Osteoblast (primary cell): Measurements from ENCODE around the gene SLC5A9. TPM values are rescaled to one million over a fixed set of nuclear protein-coding genes. Genes with fewer than 3 reads are reported as not detected.

Experiments used
- DNase-seq: peaks from one replicate; pipeline ENCODE4 v3.0.0; 2011; ENCODE audit warnings: low spot score, mixed read lengths; ENCODE audit not compliant: insufficient read length; ENCODE audit errors: missing footprints
- H2AFZ ChIP-seq: 2 replicates; pipeline ENCODE4 v1.6.0; 2011; ENCODE audit warnings: mild to moderate bottlenecking, low read length
- H3K27ac ChIP-seq: 2 replicates; pipeline ENCODE4 v1.5.1; 2011; ENCODE audit warnings: mild to moderate bottlenecking, low read depth, low read length, moderate library complexity
- H3K27me3 ChIP-seq: 2 replicates; pipeline ENCODE4 v1.6.0; 2012; ENCODE audit warnings: mild to moderate bottlenecking, control low read depth, inconsistent platforms, low read length, moderate library complexity; ENCODE audit not compliant: insufficient read depth
- H3K36me3 ChIP-seq: 2 replicates; pipeline ENCODE4 v1.5.1; 2011; ENCODE audit warnings: mild to moderate bottlenecking, low read length, control low read depth, moderate library complexity; ENCODE audit not compliant: insufficient read depth
- H3K4me1 ChIP-seq: 2 replicates; pipeline ENCODE4 v1.5.1; 2011; ENCODE audit warnings: mild to moderate bottlenecking, low read length, control low read depth, moderate library complexity; ENCODE audit not compliant: insufficient read depth
- H3K4me2 ChIP-seq: 2 replicates; pipeline ENCODE4 v1.6.0; 2011; ENCODE audit warnings: mild to moderate bottlenecking, low read length; ENCODE audit not compliant: insufficient read depth
- H3K4me3 ChIP-seq: fragments of 200-600 bp; sonication (generic); 3 replicates; pipeline ENCODE4 v1.5.1; 2012; ENCODE audit warnings: mild to moderate bottlenecking, low read length, inconsistent platforms; ENCODE audit not compliant: insufficient read depth
- H3K79me2 ChIP-seq: 2 replicates; pipeline ENCODE4 v1.6.0; 2012; ENCODE audit warnings: mild to moderate bottlenecking, low read length, control low read depth, inconsistent platforms; ENCODE audit not compliant: insufficient read depth
- H3K9me3 ChIP-seq: 2 replicates; pipeline ENCODE4 v1.5.1; 2011; ENCODE audit warnings: low read depth, low read length, control low read depth
- H4K20me1 ChIP-seq: 2 replicates; pipeline ENCODE4 v1.6.0; 2012; ENCODE audit warnings: mild to moderate bottlenecking, low read length, control low read depth; ENCODE audit not compliant: insufficient read depth
- total RNA-seq: library from RNA; depleted of rRNA; stranded (reverse); fragments of >200 nt; gene quantifications from 2 replicates; pipeline ENCODE4 v1.2.3, GENCODE V29; 2012
- TF ChIP-seq, protein P1 (sequence below): IDR thresholded peaks from 2 replicates; pipeline ENCODE4 v1.5.1; 2011; ENCODE audit warnings: mild to moderate bottlenecking, low read depth, low read length, moderate library complexity; ENCODE audit errors: extremely low read depth

Gene SLC5A9
- total RNA-seq, 1 donor = not detected

DNA sequence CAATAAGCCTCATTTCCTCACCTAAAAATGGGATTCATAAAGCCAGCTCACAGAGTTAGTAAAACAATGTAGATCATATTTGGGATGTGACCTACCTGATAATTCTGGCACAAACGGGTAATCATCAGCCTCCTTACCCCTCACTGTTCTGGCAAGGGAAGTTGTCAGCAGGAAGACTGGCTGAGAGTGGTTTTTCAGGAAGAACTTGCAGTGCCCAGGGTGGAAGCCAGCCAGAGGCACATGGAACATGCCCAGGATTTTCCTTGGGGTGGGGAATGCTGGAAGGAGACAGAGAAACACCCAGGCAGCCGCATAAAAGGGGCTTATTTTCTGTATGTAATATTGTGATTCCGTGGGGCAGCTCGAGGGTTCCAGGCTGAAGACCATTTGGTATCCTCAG lies 7.7 kb upstream of the SLC5A9 start:
- Histone ChIP-seq H3K9me3 (no peaks in the 10 kb centered on the region), H3K4me3 (no peak overlapping the region), H4K20me1 (no peaks in the 10 kb centered on the region), H3K36me3 (no peaks in the 10 kb centered on the region), H3K4me1 (no peaks in the 10 kb centered on the region), H3K4me2 (no peak overlapping the region), H3K27me3 (no peaks in the 10 kb centered on the region), H3K79me2 (no peaks in the 10 kb centered on the region), H2AFZ (no peak overlapping the region), H3K27ac (no peak overlapping the region)
- no peak for DNase-seq
- TF ChIP-seq, protein P1, sequence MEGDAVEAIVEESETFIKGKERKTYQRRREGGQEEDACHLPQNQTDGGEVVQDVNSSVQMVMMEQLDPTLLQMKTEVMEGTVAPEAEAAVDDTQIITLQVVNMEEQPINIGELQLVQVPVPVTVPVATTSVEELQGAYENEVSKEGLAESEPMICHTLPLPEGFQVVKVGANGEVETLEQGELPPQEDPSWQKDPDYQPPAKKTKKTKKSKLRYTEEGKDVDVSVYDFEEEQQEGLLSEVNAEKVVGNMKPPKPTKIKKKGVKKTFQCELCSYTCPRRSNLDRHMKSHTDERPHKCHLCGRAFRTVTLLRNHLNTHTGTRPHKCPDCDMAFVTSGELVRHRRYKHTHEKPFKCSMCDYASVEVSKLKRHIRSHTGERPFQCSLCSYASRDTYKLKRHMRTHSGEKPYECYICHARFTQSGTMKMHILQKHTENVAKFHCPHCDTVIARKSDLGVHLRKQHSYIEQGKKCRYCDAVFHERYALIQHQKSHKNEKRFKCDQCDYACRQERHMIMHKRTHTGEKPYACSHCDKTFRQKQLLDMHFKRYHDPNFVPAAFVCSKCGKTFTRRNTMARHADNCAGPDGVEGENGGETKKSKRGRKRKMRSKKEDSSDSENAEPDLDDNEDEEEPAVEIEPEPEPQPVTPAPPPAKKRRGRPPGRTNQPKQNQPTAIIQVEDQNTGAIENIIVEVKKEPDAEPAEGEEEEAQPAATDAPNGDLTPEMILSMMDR = no peak

DNA sequence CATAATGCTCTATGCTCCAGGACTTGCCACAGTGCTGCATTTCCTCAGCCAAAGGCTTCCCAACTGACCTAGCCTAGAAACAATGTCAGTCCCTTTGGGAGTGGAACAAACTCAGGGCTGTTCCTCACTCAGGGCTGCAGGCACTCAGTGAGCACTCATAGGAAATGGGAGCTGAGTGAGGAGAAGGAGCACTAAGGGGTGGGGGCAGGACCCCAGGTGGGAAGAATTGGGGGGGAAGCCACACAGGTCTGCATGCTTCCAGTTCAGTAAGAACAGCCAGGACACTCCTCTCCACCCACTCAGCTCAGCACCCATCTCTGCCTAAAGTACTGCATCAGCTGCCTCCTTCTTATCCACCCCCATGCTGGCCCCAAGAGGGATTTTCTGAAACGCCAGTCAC lies 7.3 kb upstream of the SLC5A9 start:
- Histone ChIP-seq H3K79me2 (no peaks in the 10 kb centered on the region), H4K20me1 (no peaks in the 10 kb centered on the region), H3K4me2 (no peak overlapping the region), H3K27ac (no peak overlapping the region), H3K36me3 (no peaks in the 10 kb centered on the region), H3K4me3 (no peak overlapping the region), H2AFZ (no peak overlapping the region), H3K27me3 (no peaks in the 10 kb centered on the region), H3K9me3 (no peaks in the 10 kb centered on the region), H3K4me1 (no peaks in the 10 kb centered on the region)
- no peak for DNase-seq
- TF ChIP-seq, protein P1 = no peak

DNA sequence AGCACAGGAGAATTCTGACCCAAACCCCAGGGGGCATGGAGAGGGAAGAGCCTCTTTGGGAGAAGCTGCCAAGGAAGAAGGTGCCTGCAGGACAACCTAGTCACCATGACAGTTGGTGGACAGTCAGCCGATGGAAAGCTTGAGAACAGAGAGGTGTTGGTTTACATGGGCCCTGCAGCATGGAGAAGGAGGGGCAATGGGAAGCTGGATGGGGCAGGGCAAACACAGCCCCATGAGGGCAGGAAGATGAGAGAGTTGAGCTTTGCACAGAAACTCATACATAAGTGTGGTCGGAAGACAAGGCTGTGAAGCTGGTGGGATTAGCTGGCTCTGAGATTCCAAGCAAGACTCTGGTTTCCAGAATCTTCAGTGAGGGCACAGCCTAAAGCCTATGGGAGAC lies 6.6 kb upstream of the SLC5A9 start:
- H3K36me3 ChIP-seq = no peaks in the 10 kb centered on the region
- no peaks in the 10 kb centered on the region for H3K9me3 ChIP-seq
- H3K79me2 ChIP-seq = no peaks in the 10 kb centered on the region
- H3K4me3 ChIP-seq = no peak overlapping the region
- no peak overlapping the region for H3K4me2 ChIP-seq
- TF ChIP-seq, protein P1 = no peak
- no peak overlapping the region for H2AFZ ChIP-seq
- H3K4me1 ChIP-seq = no peaks in the 10 kb centered on the region
- no peak overlapping the region for H3K27ac ChIP-seq
- no peaks in the 10 kb centered on the region for H4K20me1 ChIP-seq
- no peaks in the 10 kb centered on the region for H3K27me3 ChIP-seq
- DNase-seq = no peak

DNA sequence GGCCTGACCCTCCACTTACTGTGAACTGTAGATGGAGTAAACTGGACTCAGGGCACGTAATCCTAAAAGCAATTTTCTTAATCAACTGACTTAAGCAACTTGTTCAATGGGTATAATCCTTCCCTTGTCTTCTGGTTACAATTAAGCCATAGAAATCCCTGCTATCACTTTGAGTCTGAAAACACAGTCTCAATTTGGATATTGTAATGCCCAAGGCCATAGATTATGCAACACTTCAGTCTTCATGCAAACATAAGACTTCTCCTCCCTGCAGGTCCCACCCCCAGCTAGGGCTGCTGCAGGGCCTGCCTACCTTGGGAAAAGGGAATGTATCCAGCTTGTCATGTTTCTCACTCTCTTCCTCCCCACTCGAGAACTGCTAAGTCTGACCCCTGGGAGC lies 6.2 kb upstream of the SLC5A9 start:
- Histone ChIP-seq H3K27ac (no peak overlapping the region), H3K9me3 (no peaks in the 10 kb centered on the region), H3K27me3 (no peaks in the 10 kb centered on the region), H3K4me3 (no peak overlapping the region), H3K79me2 (no peaks in the 10 kb centered on the region), H3K4me1 (no peaks in the 10 kb centered on the region), H3K4me2 (no peak overlapping the region), H3K36me3 (no peaks in the 10 kb centered on the region), H2AFZ (no peak overlapping the region), H4K20me1 (no peaks in the 10 kb centered on the region)
- no peak for DNase-seq
- TF ChIP-seq, protein P1 = no peak
